Duodenal mucosa (tissue), 2 donors: ENCODE results near the gene TCIRG1.
A peak's percentile ranks its signal among the peaks of the same experiment; 100 is the strongest.

Experiments
- H3K27ac ChIP-seq: one replicate; pipeline ENCODE4 v1.7.0; 2013; ENCODE audit warnings: low read depth, low read length
- H3K27me3 ChIP-seq, 2 donors: one replicate each; pipeline ENCODE4 v1.7.0; 2013; ENCODE audit warnings: low read length in 2 of 2, control low read depth in 1 of 2; ENCODE audit not compliant: insufficient read depth in 2 of 2, control insufficient read depth in 1 of 2
- H3K36me3 ChIP-seq, 2 donors: one replicate each; pipeline ENCODE4 v1.7.0; 2013; ENCODE audit warnings: low read length in 2 of 2, control low read depth in 1 of 2; ENCODE audit not compliant: insufficient read depth in 2 of 2, control insufficient read depth in 1 of 2
- H3K4me1 ChIP-seq, 2 donors: one replicate each; pipeline ENCODE4 v1.7.0; 2013; ENCODE audit warnings: low read length in 2 of 2, control low read depth in 1 of 2; ENCODE audit not compliant: insufficient read depth in 2 of 2, control insufficient read depth in 1 of 2
- H3K4me3 ChIP-seq, 2 donors: one replicate each; pipeline ENCODE4 v1.7.0; 2013; ENCODE audit warnings: low read length in 2 of 2, low read depth in 1 of 2
- H3K9ac ChIP-seq, 2 donors: one replicate each; pipeline ENCODE4 v1.7.0; 2013; ENCODE audit warnings: low read length in 2 of 2, low read depth in 1 of 2
- H3K9me3 ChIP-seq, 2 donors: one replicate each; pipeline ENCODE4 v1.7.0; 2013; ENCODE audit warnings: low read length in 2 of 2, control low read depth in 1 of 2; ENCODE audit not compliant: control insufficient read depth in 1 of 2

Gene TCIRG1

DNA sequence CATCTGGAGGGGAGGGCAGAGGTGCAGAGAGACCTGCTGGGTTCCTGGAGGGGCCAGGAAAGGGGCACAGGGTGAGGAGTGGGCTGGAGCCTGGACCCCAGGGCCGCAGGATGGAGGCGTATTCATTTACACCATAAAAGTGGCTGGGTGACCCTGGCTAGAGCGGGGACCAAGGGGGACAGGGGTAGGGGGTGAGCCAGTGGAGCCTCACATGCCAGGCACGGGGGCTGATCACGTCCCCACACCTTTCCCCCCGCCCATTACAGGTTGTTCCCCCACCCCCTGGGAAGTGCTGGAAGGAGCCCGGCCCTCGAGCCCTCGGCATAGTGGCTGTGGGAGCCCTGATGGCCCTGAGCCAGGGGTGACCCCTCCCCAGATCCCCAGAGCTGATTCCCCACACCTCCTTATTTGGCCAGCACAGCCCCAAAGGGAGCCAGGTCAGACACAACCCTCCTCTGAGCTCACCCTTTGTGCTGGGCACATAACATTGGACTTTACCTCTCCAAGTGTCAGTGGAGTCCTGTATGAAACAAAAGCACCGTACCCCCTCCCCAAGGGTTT, 781 bp downstream of the TCIRG1 start:
- Histone ChIP-seq H3K9ac (peak overlapping the region; percentile 85 to 94), H3K27ac (peak overlapping the region; percentile 82), H3K4me3 (peak overlapping the region; percentile 87 to 92), H3K27me3 (no peaks in the 10 kb centered on the region), H3K4me1 (peaks cover 39 to 57% of the 10 kb centered on the region in 2 donors), H3K36me3 (peaks cover 3 to 24% of the 10 kb centered on the region in 2 donors), H3K9me3 (no peaks in the 10 kb centered on the region)

DNA sequence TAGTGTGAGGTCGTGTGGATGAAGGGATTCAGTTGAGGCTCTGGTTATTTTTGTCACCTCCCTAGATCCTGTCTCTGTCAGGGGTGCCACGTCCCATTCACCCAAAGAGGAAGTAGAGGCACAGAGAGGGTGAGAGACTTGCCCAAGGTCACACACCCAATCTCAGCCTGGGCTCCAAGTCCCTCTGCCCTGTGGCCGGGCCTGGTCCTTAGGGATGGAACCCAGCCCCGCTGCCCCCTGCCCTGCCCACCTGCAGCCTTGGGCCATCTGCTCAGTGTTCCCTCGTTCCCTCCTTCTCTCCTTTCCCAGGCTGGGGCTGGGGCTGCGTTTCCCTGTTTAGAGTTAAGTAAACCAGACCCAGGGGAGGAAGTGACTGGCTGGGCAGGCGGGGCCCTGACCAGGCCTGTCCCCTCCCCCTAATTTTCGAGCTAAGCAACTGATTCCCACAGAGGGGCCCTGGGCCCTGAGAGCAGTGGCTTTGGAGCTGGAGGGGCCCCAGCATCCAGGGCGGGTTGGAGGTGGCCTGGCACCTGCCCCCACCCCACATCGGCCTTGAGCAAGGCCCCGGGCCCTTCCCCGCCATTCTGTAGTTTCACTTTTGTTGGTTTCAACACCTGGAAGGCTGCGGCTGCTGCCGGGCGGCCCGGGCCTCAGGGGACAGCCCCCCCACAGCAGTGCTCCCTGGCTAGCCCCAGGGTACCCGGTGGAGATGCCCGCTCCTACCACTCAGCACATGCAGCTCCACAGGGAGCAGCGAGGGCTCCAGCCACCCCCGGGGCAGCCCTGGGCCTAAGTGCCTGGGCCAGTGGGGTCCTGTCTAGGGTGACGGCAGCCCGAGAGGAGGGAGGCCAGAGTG, 1.5 kb downstream of the TCIRG1 start:
- Histone ChIP-seq H3K4me1 (peaks cover 39 to 57% of the 10 kb centered on the region in 2 donors), H3K9ac (peak overlapping the region; percentile 85 to 94)

DNA sequence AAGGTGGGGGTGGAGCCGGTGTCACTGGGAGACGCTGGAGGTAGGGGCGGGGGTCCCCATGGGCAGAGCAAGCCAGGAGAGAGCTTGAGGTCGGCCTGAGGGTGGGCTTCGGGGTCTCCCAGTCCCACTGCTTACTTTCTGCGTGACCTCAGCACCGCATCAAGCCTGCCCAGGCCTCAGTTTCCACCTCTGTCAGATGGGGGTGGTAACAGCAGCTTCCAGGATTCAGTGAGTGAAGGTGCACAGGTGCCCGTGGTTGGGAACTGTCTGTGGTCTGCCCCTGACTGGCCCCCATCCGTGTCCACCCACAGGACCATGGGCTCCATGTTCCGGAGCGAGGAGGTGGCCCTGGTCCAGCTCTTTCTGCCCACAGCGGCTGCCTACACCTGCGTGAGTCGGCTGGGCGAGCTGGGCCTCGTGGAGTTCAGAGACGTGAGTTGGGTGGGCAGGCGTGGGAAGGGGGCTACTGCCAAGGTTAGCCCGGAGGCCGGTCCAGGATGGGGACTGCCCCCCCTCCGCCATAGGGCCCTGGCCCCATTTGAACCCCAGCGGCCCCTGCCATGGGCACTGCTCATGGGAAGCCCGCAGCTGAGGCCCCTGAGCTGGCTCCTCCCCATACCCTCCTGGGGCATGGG, 2.2 kb downstream of the TCIRG1 start:
- Histone ChIP-seq H3K9me3 (no peaks in the 10 kb centered on the region), H3K27ac (peak overlapping the region; percentile 82), H3K27me3 (no peaks in the 10 kb centered on the region), H3K9ac (peak overlapping the region; percentile 85 to 94), H3K4me1 (peaks cover 39 to 56% of the 10 kb centered on the region in 2 donors), H3K36me3 (peaks cover 10 to 35% of the 10 kb centered on the region in 2 donors), H3K4me3 (peak overlapping the region; percentile 87 to 92)

More for the DNA sequence above, 1.5 kb downstream of the TCIRG1 start:
- Histone ChIP-seq H3K4me3 (peak overlapping the region; percentile 87 to 92), H3K27ac (peak overlapping the region; percentile 82), H3K27me3 (no peaks in the 10 kb centered on the region), H3K9me3 (no peaks in the 10 kb centered on the region), H3K36me3 (peaks cover 10 to 31% of the 10 kb centered on the region in 2 donors)

DNA sequence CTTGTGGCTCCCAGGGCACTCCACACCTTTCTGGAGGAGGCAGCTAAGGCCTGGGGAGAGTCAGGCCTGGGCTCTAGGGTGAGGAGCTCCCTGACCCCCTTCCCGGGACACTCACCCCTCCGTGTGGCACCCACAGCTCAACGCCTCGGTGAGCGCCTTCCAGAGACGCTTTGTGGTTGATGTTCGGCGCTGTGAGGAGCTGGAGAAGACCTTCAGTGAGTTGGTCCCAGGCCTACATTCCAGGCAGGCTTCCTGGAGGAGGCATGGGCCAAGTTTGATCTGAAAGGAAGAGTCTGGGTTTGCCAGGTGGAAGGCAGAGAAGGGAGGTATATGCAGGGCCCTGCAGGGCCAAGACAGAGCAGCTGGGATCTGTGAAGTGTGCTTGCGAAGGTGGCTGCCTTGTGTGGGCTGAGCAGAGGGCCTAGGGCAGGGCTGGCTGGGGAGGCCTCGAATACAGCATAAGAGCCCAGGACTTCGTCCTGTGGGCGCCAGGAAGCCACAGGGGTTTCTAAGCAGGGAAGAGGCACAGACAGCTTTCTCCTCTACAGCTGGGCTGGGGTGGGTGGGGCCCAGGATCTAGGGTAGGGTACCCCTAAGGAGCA, 2.9 kb downstream of the TCIRG1 start:
- no peak overlapping the region for H3K4me3 ChIP-seq
- no peaks in the 10 kb centered on the region for H3K9me3 ChIP-seq
- H3K27me3 ChIP-seq: no peaks in the 10 kb centered on the region
- H3K4me1 ChIP-seq: peaks cover 39 to 49% of the 10 kb centered on the region in 2 donors
- peaks cover 10 to 38% of the 10 kb centered on the region in 2 donors for H3K36me3 ChIP-seq
- no peak overlapping the region for H3K9ac ChIP-seq
- no peak overlapping the region for H3K27ac ChIP-seq

DNA sequence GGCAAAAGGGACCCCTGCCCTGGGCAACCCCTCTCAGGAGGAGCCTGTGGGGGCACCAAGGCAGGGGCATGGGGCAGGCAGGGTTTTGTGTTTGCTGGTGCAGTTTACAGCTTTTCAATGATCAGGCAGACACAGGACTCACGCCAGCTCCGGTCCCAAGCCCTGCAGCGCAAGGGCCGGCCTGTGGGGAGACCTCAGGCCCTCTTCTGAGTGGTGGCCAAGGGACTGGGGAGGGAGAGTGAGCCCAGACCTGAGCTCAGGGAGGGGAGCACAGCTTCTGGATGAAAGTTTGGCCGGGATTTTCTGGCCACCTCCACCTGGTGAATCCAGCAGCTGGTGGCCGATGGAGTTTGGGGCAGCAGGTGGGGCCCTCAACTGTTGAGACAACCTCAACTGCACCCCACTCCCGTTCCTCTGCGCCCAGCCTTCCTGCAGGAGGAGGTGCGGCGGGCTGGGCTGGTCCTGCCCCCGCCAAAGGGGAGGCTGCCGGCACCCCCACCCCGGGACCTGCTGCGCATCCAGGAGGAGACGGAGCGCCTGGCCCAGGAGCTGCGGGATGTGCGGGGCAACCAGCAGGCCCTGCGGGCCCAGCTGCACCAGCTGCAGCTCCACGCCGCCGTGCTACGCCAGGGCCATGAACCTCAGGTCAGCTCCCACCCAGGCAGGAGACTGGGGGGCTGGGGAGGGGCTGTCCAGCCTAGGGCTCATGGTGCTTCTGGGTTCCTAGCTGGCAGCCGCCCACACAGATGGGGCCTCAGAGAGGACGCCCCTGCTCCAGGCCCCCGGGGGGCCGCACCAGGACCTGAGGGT, 3.6 kb downstream of the TCIRG1 start:
- Histone ChIP-seq H3K27ac (no peak overlapping the region), H3K9ac (no peak overlapping the region)

DNA sequence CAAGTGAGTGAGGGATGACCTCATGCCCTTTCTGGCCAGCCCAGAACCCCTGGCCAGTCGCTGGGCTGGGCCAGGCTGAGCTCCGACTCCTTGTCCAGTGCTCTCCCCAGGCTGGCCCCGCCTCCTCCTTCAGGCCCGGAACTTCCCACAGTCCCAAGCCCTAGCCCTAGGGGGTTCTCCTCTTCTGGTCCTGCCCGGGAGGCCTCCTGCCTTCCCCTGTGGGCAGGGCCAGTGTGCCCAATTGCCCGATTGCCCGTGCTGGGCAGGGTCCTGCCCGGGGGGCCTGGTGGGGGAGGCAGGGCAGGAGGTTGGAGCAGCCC, 4.2 kb downstream of the TCIRG1 start:
- Histone ChIP-seq H3K4me3 (no peak overlapping the region), H3K27ac (no peak overlapping the region), H3K4me1 (peaks cover 32 to 37% of the 10 kb centered on the region in 2 donors), H3K9me3 (no peaks in the 10 kb centered on the region), H3K9ac (no peak overlapping the region), H3K27me3 (no peaks in the 10 kb centered on the region), H3K36me3 (peaks cover 15 to 47% of the 10 kb centered on the region in 2 donors)

More for the DNA sequence above, 3.6 kb downstream of the TCIRG1 start:
- peaks cover 37 to 42% of the 10 kb centered on the region in 2 donors for H3K4me1 ChIP-seq
- H3K9me3 ChIP-seq: no peaks in the 10 kb centered on the region
- H3K27me3 ChIP-seq: no peaks in the 10 kb centered on the region
- peaks cover 10 to 42% of the 10 kb centered on the region in 2 donors for H3K36me3 ChIP-seq
- no peak overlapping the region for H3K4me3 ChIP-seq

DNA sequence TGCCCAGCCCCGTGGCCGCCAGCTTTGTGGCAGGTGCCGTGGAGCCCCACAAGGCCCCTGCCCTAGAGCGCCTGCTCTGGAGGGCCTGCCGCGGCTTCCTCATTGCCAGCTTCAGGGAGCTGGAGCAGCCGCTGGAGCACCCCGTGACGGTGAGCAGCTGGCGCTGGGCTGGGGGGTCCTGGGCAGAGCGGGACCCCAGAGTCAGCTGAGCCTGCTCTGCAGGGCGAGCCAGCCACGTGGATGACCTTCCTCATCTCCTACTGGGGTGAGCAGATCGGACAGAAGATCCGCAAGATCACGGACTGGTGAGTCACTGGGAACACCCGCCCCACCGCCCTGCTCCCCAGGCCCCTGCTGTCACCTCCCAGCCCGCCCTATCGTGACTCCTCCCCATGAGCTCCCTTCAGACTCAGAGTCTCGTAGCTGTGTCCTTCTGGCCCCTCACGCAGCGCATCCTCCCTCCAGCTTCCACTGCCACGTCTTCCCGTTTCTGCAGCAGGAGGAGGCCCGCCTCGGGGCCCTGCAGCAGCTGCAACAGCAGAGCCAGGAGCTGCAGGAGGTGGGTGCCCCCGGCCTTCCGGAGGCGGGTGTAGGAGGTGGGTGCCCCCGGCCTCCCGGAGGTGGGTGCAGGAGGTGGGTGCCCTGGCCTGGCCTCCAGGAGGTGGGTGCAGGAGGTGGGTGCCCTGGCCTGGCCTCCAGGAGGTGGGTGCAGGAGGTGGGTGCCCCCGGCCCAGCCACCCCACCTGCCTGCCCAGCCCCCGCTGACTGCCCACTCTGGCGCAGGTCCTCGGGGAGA, 4.7 kb downstream of the TCIRG1 start:
- Histone ChIP-seq H3K4me1 (peaks cover 26 to 31% of the 10 kb centered on the region in 2 donors), H3K36me3 (peaks cover 15 to 52% of the 10 kb centered on the region in 2 donors), H3K4me3 (no peak overlapping the region), H3K27ac (no peak overlapping the region), H3K9ac (no peak overlapping the region), H3K27me3 (no peaks in the 10 kb centered on the region), H3K9me3 (no peaks in the 10 kb centered on the region)

DNA sequence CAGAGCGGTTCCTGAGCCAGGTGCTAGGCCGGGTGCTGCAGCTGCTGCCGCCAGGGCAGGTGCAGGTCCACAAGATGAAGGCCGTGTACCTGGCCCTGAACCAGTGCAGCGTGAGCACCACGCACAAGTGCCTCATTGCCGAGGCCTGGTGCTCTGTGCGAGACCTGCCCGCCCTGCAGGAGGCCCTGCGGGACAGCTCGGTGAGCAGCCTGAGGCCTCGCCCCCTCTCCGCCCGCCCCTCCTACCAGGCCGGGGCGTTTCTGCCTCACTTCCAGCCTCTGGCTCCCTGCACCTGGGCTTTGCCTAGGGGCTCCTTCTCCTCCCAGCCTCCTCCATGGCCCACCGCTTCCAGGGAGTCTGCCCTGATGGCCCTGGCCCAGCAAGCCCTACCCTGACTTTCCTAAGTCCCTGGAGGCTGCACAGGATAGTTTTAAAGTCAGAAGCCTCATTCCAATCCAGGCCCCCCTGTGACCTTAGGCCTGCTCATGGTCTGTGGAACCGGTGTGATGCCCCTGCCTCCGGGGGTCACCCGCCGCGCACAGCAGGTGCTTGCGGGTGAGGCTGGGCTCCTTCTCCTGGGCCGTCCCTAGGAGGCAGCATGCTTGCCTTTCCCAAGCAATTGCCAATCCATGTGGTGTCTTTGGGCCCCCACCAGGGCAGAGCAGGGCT, 5.5 kb downstream of the TCIRG1 start:
- H3K9ac ChIP-seq: no peak overlapping the region
- H3K4me3 ChIP-seq: no peak overlapping the region
- no peaks in the 10 kb centered on the region for H3K27me3 ChIP-seq
- H3K4me1 ChIP-seq: peaks cover 23 to 29% of the 10 kb centered on the region in 2 donors
- H3K27ac ChIP-seq: no peak overlapping the region
- H3K36me3 ChIP-seq: peaks cover 15 to 59% of the 10 kb centered on the region in 2 donors
- H3K9me3 ChIP-seq: no peaks in the 10 kb centered on the region
